HG02798 (cell line): Measurements from ENCODE around the gene CYYR1.
"Not testable (repeated sequence)": the region's sequence is repeated elsewhere in the genome, so short reads cannot be mapped to it uniquely, and the experiment has no call there.

Experiments
- ATAC-seq: cut with Tn5 transposase; IDR thresholded peaks from one replicate; pipeline ENCODE4 v1.9.1; 2021; ENCODE audit warnings: mild to moderate bottlenecking; ENCODE audit not compliant: unreplicated experiment, poor library complexity

CYYR1 gene

GRCh38 chr21:26499495-26499894 is 73.6 kb downstream of the CYYR1 start:
- ATAC-seq, result no peak

- ATAC-seq, result no peak
These were observed 77.7 kb downstream of the CYYR1 start for GRCh38 chr21:26495283-26495849.

GRCh38 chr21:26491663-26492062 is 81.4 kb downstream of the CYYR1 start:
- ATAC-seq, result no peak

GRCh38 chr21:26490771-26491170 is 82.3 kb downstream of the CYYR1 start:
- no peak for ATAC-seq

GRCh38 chr21:26489781-26490180 is 83.3 kb downstream of the CYYR1 start:
- no peak for ATAC-seq

GRCh38 chr21:26487981-26488480 is 85.1 kb downstream of the CYYR1 start:
- no peak for ATAC-seq

- no peak for ATAC-seq
These were observed 99.6 kb downstream of the CYYR1 start for GRCh38 chr21:26473471-26473870.

- no peak for ATAC-seq
These were observed 102.0 kb downstream of the CYYR1 start for GRCh38 chr21:26471099-26471471.

GRCh38 chr21:26470351-26471098 is 102.6 kb downstream of the CYYR1 start:
- ATAC-seq, result no peak

GRCh38 chr21:26469789-26470188 is 103.3 kb downstream of the CYYR1 start:
- ATAC-seq, result no peak

- no peak for ATAC-seq
These were observed 107.2 kb downstream of the CYYR1 start for GRCh38 chr21:26465916-26466315.

- ATAC-seq, result no peak
These were observed 111.6 kb downstream of the CYYR1 start for GRCh38 chr21:26461500-26461899.

GRCh38 chr21:26460621-26461020 is 112.5 kb downstream of the CYYR1 start:
- no peak for ATAC-seq

GRCh38 chr21:26458854-26459253 is 114.2 kb downstream of the CYYR1 start:
- ATAC-seq, result not testable (repeated sequence)

GRCh38 chr21:26457817-26458216 is 115.3 kb downstream of the CYYR1 start:
- no peak for ATAC-seq

- no peak for ATAC-seq
These were observed 119.8 kb downstream of the CYYR1 start for GRCh38 chr21:26453267-26453666.

- ATAC-seq, result no peak
These were observed 121.9 kb downstream of the CYYR1 start for GRCh38 chr21:26451081-26451740.

GRCh38 chr21:26449161-26449560 is 123.9 kb downstream of the CYYR1 start:
- ATAC-seq, result no peak

- no peak for ATAC-seq
These were observed 124.3 kb downstream of the CYYR1 start for GRCh38 chr21:26448751-26449150.

- no peak for ATAC-seq
These were observed 125.1 kb downstream of the CYYR1 start for GRCh38 chr21:26447932-26448475.

- ATAC-seq, result no peak
These were observed 127.6 kb downstream of the CYYR1 start for GRCh38 chr21:26445440-26445839.
